ENCODE results near the gene JAKMIP3.

The JAKMIP3 gene

GRCh38 chr10:132044803-132045202 is 20.9 kb upstream of the JAKMIP3 start:
- peak in 1 of 2 donors; percentile 26 for DNase-seq

DNA sequence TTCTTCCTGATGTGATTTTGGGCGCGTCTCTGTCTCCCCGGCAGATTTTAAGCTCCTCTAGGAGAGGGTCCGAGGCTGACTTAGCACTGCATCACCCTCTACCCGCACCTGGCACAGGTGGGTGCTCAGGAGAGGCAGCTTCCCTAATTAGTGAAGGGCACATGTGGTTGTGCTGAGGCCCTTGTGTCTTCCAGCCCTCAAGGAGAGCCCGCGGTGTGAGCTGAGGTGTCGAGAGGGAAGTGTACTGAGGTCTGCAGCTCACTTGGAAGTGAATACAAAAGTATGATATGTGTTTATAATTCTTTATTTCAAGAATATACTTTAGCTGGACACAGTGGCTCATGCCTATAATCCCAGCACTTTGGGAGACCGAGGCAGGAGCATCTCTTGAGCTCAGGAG is 20.4 kb upstream of the JAKMIP3 start:
- DNase-seq, result no peak

- no peak for DNase-seq
These were observed 18.0 kb upstream of the JAKMIP3 start for GRCh38 chr10:132047575-132048293.

DNA sequence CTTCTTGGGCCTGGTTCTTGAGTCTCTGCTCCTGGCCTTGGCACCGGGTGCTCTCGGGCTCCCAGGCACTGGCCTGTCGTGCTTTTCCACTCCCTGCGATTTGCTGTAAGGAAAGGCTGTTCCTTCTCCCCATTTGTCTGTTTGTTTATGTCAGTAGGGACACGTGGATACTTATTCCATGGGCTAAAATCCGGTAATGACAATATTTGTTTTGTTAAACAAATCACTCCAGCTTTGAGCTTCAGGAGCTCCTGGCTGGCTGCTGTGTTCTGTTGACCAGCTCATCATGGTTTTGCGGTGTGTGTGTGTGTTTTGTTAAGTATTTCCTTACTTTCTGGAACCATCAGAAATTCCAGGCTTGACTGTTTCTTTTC is 17.5 kb upstream of the JAKMIP3 start:
- DNase-seq, result no peak

DNA sequence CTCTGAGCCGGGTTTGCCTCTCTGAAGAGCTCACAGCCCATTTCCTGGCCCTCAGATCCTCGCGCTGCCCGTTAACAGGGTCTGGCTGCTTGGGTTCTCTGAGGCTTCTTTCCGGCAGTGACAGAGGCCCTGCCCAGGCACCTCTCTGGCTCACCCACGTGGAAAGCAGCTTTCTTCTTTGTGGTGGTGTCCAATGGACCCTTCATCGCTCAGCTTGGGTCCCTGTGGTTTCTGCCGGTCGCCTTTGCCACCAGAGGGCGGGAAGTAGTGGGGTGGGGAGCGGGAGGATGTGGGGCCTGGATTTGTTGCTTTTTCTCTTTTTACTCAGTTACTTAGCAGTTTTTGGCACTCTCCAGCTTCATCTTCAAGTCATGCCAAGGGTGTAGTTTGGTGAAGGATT is 15.6 kb upstream of the JAKMIP3 start:
- no peak for DNase-seq

- DNase-seq, result no peak
These were observed 13.6 kb upstream of the JAKMIP3 start for GRCh38 chr10:132052124-132052523.

DNA sequence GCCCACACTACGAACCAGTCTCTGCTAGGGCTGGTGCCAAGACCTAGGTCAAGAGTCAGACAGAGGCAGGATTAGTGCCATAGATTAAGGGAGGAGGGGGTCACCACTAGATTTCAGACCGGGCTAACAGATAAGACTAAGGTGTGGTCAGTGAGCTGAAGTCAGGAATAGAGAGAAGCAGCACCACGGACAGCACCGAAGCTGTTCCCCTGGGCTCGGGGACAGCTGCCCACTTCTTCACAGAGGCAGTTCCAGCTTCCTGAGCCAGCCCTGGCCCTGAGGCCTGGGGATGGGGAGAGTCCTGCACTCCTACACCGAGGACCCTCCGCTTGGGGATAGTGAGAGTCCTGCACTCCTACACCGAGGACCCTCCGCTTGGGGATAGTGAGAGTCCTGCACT is 11.2 kb upstream of the JAKMIP3 start:
- no peak for DNase-seq

DNA sequence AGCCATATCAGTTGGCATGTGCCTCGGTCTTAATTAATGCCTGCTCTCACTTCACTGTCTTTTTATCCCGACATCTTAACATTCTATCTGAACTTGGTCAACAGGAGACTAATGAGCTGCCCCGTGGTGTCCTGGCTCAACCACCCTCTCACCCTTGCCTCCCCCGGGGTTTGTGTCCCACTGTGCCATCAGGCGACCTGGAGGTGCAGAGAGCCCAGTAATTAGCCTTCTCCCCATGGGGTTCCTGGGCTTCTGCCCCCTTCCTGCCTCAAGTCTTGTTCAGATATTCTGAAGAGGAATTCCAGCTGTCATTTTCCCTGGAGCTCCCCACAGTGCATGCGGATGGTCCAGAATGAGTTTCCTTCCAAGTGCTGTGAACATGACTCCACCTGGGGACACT is 10.1 kb upstream of the JAKMIP3 start:
- DNase-seq, result no peak

- no peak for DNase-seq
These were observed 9.1 kb upstream of the JAKMIP3 start for GRCh38 chr10:132056663-132057062.

- DNase-seq, result no peak
These were observed 8.5 kb upstream of the JAKMIP3 start for GRCh38 chr10:132057191-132057681.

DNA sequence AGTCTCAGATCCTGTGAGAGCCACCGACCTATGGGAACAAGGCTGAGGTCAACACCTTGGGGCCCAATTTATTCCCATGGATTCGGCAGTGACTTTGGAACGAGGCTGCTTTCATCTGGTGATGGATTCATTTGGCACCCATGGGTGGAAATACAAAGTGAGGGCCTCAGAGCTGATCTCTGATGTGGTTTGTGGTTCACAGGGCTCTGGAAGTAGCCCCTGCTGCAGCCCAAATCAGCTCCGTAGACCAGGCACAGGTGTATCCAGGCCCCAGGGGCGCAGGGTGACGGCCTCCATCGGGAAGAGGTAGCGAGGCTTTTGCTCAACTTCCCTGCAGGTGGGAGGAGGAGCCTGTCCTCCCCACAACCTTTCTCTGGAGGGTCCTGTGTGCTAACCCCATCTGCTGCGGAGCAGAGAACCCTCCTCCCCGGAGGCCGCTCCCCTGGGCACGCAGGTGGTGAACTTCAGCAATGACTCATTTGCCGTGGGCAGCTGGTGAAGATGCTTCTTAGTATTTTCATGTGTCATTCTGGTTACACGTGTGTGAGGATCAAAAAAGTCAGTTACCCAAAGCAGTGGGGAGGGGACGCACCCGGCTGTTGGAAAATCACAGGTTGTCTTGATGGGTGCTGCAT is 7.5 kb upstream of the JAKMIP3 start:
- DNase-seq, result no peak

- no peak for DNase-seq
These were observed 6.7 kb upstream of the JAKMIP3 start for GRCh38 chr10:132058793-132059759.

GRCh38 chr10:132059760-132060508 is 5.8 kb upstream of the JAKMIP3 start:
- peak in 1 of 2 donors; percentile 59 for DNase-seq

DNA sequence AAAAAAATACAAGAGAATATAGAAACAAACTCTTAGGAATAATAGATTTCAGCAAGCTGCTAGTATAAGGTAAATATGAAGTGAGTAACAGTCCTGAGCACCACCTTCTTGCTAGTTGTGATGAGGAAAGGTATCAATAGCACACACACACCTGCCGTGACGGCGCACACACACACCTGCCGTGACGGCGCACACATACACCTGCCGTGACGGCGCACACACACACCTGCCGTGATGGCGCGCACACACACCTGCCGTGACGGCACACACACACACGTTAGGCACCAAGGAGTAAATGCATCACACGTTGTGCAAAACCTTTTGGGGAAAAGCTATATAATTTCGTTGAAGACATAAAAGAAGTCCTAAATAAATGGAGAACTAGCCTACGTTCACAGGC is 4.7 kb upstream of the JAKMIP3 start:
- no peak for DNase-seq

- no peak for DNase-seq
These were observed 4.3 kb upstream of the JAKMIP3 start for GRCh38 chr10:132061465-132061864.

- DNase-seq, result no peak
These were observed 3.6 kb upstream of the JAKMIP3 start for GRCh38 chr10:132062116-132062515.

DNA sequence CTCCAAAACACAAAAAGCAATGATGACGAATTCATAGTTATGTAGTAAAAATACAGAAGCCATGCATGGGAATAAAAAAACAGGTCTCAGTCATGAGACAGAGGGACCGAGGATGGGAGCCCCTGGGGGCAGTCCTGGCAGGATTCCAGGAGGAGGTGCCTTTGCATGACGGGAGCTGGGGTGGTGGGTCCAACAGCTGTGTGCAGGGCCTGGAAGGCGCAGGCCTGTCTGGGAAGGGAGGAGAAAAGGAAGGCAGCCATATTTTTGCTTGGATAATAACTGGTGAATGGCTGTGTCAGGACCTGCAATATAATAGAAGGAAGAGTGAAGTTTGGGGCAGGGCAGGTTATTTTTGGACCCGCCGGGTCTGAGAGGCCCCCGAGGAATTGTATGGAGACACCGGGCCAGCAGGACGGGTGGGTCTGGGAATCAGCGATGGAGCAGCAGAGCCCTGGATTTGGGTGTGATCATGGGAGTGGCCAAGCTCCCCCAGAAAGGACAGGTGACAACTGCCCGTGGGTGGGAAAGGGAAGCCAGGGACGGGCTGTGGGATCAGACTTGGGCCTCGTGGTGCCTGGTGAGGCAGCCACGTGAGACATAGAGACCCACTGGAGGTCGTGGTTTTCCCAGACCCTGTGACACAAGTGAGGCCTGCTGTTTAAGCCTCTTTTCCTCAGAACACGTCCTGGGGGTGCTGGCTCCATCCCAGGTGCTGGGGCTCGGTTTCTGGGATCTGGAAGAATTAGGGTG is 2.9 kb upstream of the JAKMIP3 start:
- DNase-seq, result no peak

DNA sequence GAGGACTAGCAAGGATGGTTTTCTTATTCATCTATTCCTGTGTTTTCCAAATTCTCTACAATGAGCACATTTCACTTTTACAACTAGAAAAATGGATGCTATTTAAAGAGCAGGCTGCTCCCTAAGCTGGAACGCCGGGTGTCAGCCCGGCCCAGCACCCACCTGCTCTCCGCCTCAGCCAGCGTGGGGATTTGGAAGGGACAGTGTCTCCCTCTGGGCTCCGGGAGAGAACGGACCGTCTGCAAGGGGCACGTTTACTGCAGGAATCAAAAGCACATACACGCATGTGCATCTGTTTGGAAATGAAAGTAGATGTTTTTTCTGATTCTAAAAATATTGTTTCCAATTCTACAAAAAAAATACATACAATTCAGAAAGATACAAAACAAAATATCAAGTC is 2.3 kb upstream of the JAKMIP3 start:
- peak; percentile 35 to 49 for DNase-seq

DNA sequence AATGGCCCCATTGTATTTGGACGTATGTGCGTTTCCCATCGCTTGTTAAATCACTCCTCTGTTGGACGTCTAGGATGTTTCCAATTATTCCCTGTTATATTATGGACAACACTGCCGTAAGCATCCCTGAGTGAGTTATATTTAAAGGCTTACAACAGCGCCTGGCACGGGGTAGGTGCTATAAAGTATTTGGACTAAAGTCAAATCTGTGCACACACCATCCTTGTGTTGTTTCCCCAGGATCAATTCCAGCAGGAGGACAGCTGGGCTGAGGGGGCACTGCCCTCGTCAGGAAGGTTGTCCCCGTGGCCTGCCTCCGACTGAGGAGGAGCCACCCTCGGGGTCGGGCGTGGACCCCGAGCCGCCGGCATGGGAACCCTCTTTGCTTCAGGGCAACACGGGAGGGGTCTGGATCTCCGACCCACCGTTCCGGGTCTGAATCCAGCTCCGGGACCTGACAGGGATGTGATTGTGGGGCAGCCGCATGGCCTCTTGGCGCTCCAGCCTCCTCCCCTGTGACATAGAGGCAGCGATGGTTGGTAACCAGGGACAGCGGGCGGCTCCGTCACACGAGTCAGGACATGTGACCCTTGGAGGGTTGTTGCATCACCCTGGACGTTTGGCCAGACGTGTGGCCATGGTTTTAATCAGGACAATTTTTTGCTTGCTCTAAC is 1.5 kb upstream of the JAKMIP3 start:
- peak; percentile 36 to 78 for DNase-seq

DNA sequence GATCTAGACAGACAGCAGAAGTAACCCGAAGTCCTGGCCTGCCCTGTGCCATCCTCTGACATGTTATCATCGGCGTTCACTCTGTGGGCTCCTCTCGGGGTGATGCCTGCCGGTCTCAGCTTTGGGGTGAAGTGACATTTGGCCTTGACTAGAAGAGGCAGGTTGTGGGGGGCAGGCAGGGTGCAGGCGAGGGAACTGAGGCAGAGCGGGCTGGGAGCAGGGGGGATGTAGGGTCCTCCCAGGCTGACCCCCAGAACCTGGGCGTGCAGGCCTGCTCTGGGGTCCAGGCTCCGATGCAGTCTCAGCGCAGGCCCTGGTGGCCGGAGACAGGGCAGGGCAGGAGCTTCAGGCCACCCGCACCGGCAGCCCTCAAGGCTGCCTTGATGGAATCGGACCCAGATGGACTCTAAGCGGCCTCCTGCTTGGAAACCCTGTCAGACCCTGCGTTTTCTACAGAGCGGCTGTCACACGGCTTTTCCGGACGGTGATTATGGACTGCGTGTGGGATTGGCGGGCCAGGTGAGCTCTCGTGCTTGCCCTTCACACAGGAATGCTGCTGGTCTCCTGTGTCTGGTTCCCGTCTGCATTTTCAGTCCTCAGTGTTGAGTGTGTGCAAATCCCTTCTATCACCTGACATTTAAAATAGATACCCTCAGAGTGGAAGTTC is 842 bp upstream of the JAKMIP3 start:
- DNase-seq, result peak in 1 of 2 donors; percentile 54

- no peak for DNase-seq
These were observed 440 bp downstream of the JAKMIP3 start for GRCh38 chr10:132066186-132066585.
